Measurements from ENCODE around the gene CLP1. TPM values are rescaled to one million over a fixed set of nuclear protein-coding genes. Genes with fewer than 3 reads are reported as not detected.
"Not testable (repeated sequence)": the region's sequence is repeated elsewhere in the genome, so short reads cannot be mapped to it uniquely, and the experiment has no call there.

The CLP1 gene
- total RNA-seq, 1 donor from 2014 or later = 13.1 TPM

DNA sequence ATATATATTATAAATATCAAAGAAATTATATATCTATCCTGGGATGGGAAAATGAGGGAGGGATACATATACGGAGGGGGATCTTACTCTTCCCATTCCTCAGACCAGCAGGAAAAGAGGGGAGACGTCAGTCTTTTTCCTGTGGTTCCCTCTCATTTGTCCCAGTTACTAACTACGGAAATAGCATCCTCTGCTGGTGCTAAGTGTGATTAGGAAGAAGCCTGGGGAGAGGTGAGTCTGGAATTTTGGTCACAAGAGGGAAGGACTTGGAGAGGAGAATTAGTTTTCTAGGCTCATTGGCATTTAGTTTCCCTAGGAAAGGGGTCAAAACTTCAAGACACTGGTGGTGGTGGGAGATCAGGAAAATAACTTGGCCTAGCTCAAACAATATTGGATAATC, 42.9 kb downstream of the CLP1 start:
- DNase-seq (ENCODE audit: low read depth) = no peak
- TF ChIP-seq, protein P1, sequence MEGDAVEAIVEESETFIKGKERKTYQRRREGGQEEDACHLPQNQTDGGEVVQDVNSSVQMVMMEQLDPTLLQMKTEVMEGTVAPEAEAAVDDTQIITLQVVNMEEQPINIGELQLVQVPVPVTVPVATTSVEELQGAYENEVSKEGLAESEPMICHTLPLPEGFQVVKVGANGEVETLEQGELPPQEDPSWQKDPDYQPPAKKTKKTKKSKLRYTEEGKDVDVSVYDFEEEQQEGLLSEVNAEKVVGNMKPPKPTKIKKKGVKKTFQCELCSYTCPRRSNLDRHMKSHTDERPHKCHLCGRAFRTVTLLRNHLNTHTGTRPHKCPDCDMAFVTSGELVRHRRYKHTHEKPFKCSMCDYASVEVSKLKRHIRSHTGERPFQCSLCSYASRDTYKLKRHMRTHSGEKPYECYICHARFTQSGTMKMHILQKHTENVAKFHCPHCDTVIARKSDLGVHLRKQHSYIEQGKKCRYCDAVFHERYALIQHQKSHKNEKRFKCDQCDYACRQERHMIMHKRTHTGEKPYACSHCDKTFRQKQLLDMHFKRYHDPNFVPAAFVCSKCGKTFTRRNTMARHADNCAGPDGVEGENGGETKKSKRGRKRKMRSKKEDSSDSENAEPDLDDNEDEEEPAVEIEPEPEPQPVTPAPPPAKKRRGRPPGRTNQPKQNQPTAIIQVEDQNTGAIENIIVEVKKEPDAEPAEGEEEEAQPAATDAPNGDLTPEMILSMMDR (conservative IDR thresholded peaks at IDR 0.05; ENCODE audit: low read depth, low read length) = no peak
- H3K4me3 ChIP-seq (ENCODE audit: low read depth, low read length) = no peak overlapping the region

DNA sequence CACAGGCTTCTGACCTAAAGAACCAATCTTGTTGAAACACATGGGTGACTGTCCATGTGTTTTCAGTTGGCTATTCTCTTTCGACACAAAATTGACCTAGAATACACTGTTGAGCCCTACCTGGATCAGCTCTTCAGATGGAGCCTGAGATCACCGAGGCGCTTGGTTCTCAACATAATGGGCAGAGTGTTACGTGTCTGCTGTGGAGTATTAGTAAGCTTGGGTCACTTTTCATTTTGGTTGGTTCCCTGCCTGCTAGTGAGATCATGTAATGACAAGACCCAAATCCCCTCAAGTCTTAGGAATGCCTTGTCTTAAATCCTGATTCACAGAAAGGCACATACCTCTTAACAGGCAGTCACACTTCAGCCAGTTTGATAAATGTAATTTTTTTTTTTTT, 45.8 kb downstream of the CLP1 start:
- TF ChIP-seq, protein P1 (conservative IDR thresholded peaks at IDR 0.05; ENCODE audit: low read depth, low read length) = no peak

DNA sequence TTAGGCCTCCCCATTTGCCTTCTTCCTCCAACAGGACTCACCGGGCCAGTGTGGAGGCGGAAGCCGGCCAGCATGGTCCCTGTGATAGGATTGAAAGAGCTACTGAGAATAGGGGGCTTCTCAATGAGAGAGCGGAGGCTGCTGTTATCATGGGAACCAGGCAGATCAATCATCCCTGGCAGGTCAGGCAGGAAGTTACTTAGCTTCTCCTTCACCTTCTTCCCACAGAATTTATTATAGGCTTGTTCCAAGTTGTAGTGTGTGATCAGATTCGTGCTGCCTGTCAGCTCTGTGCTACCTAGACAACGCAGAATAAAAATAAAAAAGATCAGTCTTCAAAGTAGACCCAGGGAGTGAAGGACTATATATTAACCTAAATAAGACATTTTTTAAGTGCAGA, 47.4 kb downstream of the CLP1 start:
- no peak for DNase-seq (ENCODE audit: low read depth)
- H3K4me3 ChIP-seq (ENCODE audit: low read depth, low read length) = no peak overlapping the region
- TF ChIP-seq, protein P1 (conservative IDR thresholded peaks at IDR 0.05; ENCODE audit: low read depth, low read length) = no peak

More for the DNA sequence above, 45.8 kb downstream of the CLP1 start:
- no peak for DNase-seq (ENCODE audit: low read depth)
- H3K4me3 ChIP-seq (ENCODE audit: low read depth, low read length) = no peak overlapping the region

DNA sequence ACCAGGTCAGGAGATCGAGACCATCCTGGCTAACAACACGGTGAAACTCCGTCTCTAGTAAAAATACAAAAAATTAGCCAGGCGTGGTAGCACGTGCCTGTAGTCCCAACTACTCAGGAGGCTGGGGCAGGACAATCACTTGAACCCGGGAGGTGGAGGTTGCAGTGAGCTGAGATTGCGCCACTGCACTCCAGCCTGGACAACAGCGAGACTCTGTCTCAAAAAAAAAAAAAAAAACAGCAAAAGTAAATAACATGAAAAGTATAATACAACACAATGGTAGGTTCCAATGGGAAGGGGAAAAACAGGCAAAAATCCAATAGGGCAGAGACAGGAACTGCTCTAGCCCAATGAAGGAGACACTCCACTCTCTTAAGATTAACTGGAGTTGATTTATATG, 47.9 kb downstream of the CLP1 start:
- not testable (repeated sequence) for H3K4me3 ChIP-seq (ENCODE audit: low read depth, low read length); DNase-seq (ENCODE audit: low read depth)

DNA sequence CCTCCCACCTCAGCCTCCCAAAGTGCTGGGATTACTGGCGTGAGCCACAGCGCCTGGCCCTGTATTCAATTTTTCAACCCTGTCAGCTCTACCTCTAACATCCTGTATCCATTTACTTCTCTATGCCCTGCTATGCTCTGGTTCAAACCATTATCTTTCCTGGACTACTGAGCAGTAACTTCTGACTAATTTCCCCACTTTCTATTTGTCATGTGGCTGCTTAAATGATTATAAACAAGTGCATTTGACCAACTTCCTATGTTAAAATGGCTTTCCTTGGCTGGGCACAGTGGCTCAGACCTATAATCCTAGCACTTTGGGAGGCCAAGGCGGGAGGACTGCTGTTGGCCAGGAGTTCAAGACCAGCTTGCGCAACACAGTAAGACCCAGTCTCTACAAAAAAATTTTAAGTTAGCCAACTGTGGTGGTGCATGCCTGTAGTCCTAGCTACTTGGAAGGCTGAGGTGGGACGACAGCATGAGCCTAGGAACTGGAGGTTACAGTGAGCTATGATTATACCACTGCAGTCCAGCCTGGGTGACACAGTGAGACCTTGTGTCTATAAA, 52.3 kb downstream of the CLP1 start:
- no peak overlapping the region for H3K4me3 ChIP-seq (ENCODE audit: low read depth, low read length)
- TF ChIP-seq, protein P1 (conservative IDR thresholded peaks at IDR 0.05; ENCODE audit: low read depth, low read length) = no peak

More for the DNA sequence above, 52.3 kb downstream of the CLP1 start:
- no peak for DNase-seq (ENCODE audit: low read depth)

Other genes starting within 250 kb of the CLP1 start
- gene SLC43A3, start 230.6 kb upstream of the CLP1 start, total RNA-seq = 66.0 and 127 TPM in 2 replicates
- 0.98 TPM in 1 of 2 replicates, not detected in the other for gene RTN4RL2, start 197.2 kb upstream of the CLP1 start, total RNA-seq
- gene SLC43A1, start 142.1 kb upstream of the CLP1 start, total RNA-seq = 3.6 and 9.0 TPM in 2 replicates
- 43.1 and 89.1 TPM in 2 replicates for gene TIMM10, start 127.0 kb upstream of the CLP1 start, total RNA-seq
- not detected in 2 replicates for gene SMTNL1, start 120.2 kb upstream of the CLP1 start, total RNA-seq
- 12.2 and 19.4 TPM in 2 replicates for gene UBE2L6, start 90.1 kb upstream of the CLP1 start, total RNA-seq
- gene SERPING1, start 60.1 kb upstream of the CLP1 start, total RNA-seq = 1.8 and 49.8 TPM in 2 replicates
- gene YPEL4, start 7.8 kb upstream of the CLP1 start, total RNA-seq = 0.86 TPM in 1 of 2 replicates, not detected in the other
- gene ZDHHC5, start 10.4 kb downstream of the CLP1 start, total RNA-seq = 31.4 and 43.5 TPM in 2 replicates
- 15.9 and 22.9 TPM in 2 replicates for gene MED19, start 54.5 kb downstream of the CLP1 start, total RNA-seq
- gene TMX2, start 54.8 kb downstream of the CLP1 start, total RNA-seq = 61.8 and 83.7 TPM in 2 replicates
- gene SELENOH, start 83.7 kb downstream of the CLP1 start, total RNA-seq = 279 and 298 TPM in 2 replicates
- not detected in 2 replicates for gene BTBD18, start 94.1 kb downstream of the CLP1 start, total RNA-seq
- gene CTNND1, start 104.0 kb downstream of the CLP1 start, total RNA-seq = 83.6 and 112 TPM in 2 replicates

All from epithelial cell of proximal tubule (primary cell).